ENCODE measurements around the gene FLACC1. TPM values are rescaled to one million over a fixed set of nuclear protein-coding genes. Genes with fewer than 3 reads are reported as not detected.

FLACC1 gene
- polyA plus RNA-seq, 3 donors, result 0.16 to 0.91 TPM; not detected in 1

- Histone ChIP-seq H3K36me3 (replicated peaks in 1 of 2; ENCODE audit: control insufficient read depth in 1 of 2, insufficient read depth in 2 of 2, low read length in 2 of 2) (peaks cover 83 to 98% of the 10 kb centered on the region in 2 donors), H3K27me3 (ENCODE audit: control insufficient read depth in 2 of 2, insufficient read depth in 2 of 2, low read length in 2 of 2) (no peaks in the 10 kb centered on the region), H3K4me3 (replicated peaks in 1 of 3; ENCODE audit: low read depth in 2 of 3, low read length in 3 of 3) (no peak overlapping the region), H3K79me2 (ENCODE audit: insufficient read depth, low read length) (peaks cover 46% of the 10 kb centered on the region), H3K4me1 (ENCODE audit: control insufficient read depth in 1 of 2, insufficient read depth in 2 of 2, low read length in 2 of 2) (peaks cover 0 to 12% of the 10 kb centered on the region in 2 donors), H4K20me1 (ENCODE audit: insufficient read depth, low read length) (peaks cover 94% of the 10 kb centered on the region), H2AFZ (ENCODE audit: insufficient read depth, low read depth, low read length, poor library complexity, severe bottlenecking) (no peak overlapping the region), H3K9ac (ENCODE audit: insufficient read depth, low read length, poor library complexity, severe bottlenecking) (no peak overlapping the region), H3K27ac (ENCODE audit: low read depth in 1 of 2, low read length in 2 of 2) (no peak overlapping the region), H3K9me3 (replicated peaks in 1 of 2; ENCODE audit: control insufficient read depth in 1 of 2, insufficient read depth in 1 of 2, low read length in 2 of 2) (no peaks in the 10 kb centered on the region), H3K4me2 (replicated peaks; ENCODE audit: extremely low read depth, low read length, poor library complexity, severe bottlenecking) (no peak overlapping the region)
- H3K4me3 Mint-ChIP-seq, result no peak overlapping the region
- no peak for DNase-seq
- intact Hi-C loops (cut with micrococcal nuclease), result loop anchor here in 1 of 2 donors (10.0 kb wide), 1 partner anchor 88 kb away; no protein-coding TSS in a partner anchor
- H3K27ac Mint-ChIP-seq, result peak overlapping the region in 1 of 7 donors; percentile 47
- peaks cover 0 to 2% (median 0%) of the 10 kb centered on the region in 7 donors for H3K9me3 Mint-ChIP-seq
- H3K36me3 Mint-ChIP-seq, result peaks cover 82 to 94% of the 10 kb centered on the region in 2 donors
- TF ChIP-seq CTCF (IDR thresholded peaks at IDR 0.05), result no peak
- H3K27me3 Mint-ChIP-seq (ENCODE audit: low read depth in 3 of 3), result peaks cover 0 to 3% (median 0%) of the 10 kb centered on the region in 3 donors
- 100% methylated on average over 4 of the region's 6 CpGs for WGBS (ENCODE audit: insufficient coverage)
- H3K4me1 Mint-ChIP-seq, result peaks cover 17% of the 10 kb centered on the region
Observed at GRCh38 chr2:201276511-201276910, 80.6 kb downstream of the FLACC1 start.

GRCh38 chr2:201275990-201276389 lies 81.2 kb downstream of the FLACC1 start:
- intact Hi-C loops (cut with micrococcal nuclease), result loop anchor here in 1 of 2 donors (10.0 kb wide), 1 partner anchor 89 kb away; no protein-coding TSS in a partner anchor
- no peak overlapping the region for H3K4me3 ChIP-seq (replicated peaks in 1 of 3; ENCODE audit: low read depth in 2 of 3, low read length in 3 of 3)
- H3K4me2 ChIP-seq (replicated peaks; ENCODE audit: extremely low read depth, low read length, poor library complexity, severe bottlenecking), result no peak overlapping the region
- DNase-seq, result no peak
- Mint-ChIP-seq H3K9me3 (peaks cover 0 to 2% (median 0%) of the 10 kb centered on the region in 7 donors), H3K27me3 (ENCODE audit: low read depth in 3 of 3) (peaks cover 0 to 3% (median 0%) of the 10 kb centered on the region in 3 donors), H3K36me3 (peaks cover 86 to 95% of the 10 kb centered on the region in 2 donors), H3K27ac (peak overlapping the region in 1 of 7 donors; percentile 47), H3K4me1 (peaks cover 17% of the 10 kb centered on the region), H3K4me3 (no peak overlapping the region)
- H3K9ac ChIP-seq (ENCODE audit: insufficient read depth, low read length, poor library complexity, severe bottlenecking), result no peak overlapping the region
- H3K27me3 ChIP-seq (ENCODE audit: control insufficient read depth in 2 of 2, insufficient read depth in 2 of 2, low read length in 2 of 2), result no peaks in the 10 kb centered on the region
- no peak overlapping the region for H3K27ac ChIP-seq (ENCODE audit: low read depth in 1 of 2, low read length in 2 of 2)
- H3K79me2 ChIP-seq (ENCODE audit: insufficient read depth, low read length), result peaks cover 51% of the 10 kb centered on the region
- H4K20me1 ChIP-seq (ENCODE audit: insufficient read depth, low read length), result peaks cover 94% of the 10 kb centered on the region
- no peaks in the 10 kb centered on the region for H3K9me3 ChIP-seq (replicated peaks in 1 of 2; ENCODE audit: control insufficient read depth in 1 of 2, insufficient read depth in 1 of 2, low read length in 2 of 2)
- peaks cover 84 to 98% of the 10 kb centered on the region in 2 donors for H3K36me3 ChIP-seq (replicated peaks in 1 of 2; ENCODE audit: control insufficient read depth in 1 of 2, insufficient read depth in 2 of 2, low read length in 2 of 2)
- TF ChIP-seq CTCF (IDR thresholded peaks at IDR 0.05), result peak; percentile 13
- peaks cover 0 to 12% of the 10 kb centered on the region in 2 donors for H3K4me1 ChIP-seq (ENCODE audit: control insufficient read depth in 1 of 2, insufficient read depth in 2 of 2, low read length in 2 of 2)
- H2AFZ ChIP-seq (ENCODE audit: insufficient read depth, low read depth, low read length, poor library complexity, severe bottlenecking), result no peak overlapping the region
- 98% methylated on average over 5 of the region's 5 CpGs for WGBS (ENCODE audit: insufficient coverage)
